ENCODE results near the gene SUCLG2. TPM values are rescaled to one million over a fixed set of nuclear protein-coding genes. Genes with fewer than 3 reads are reported as not detected.

Gene SUCLG2
- total RNA-seq, 1 experiment from 2014 or later: 38.5 TPM

DNA sequence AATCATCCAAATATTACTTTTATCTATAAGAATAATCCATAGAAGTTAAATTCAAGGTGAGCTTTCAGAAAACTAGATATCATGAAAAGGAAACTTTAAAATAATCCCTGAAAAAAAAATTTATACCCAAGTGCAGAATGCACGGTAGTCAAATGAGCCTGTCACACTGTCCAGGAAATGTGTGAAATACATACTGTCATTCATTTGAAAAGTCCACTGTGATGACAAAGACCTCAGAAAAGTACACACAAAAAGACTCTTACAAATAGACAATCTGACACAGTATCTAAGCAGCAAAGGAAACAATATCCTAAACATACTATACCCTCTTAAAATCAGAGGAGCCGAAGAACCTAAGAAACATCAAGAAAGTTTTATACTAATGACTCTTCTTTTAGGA, 29.7 kb downstream of the SUCLG2 start:
- H3K27me3 Mint-ChIP-seq (ENCODE audit: low read depth): no peaks in the 10 kb centered on the region
- no peak overlapping the region for H3K4me2 ChIP-seq (ENCODE audit: insufficient read depth, insufficient read length, low read length)
- no peaks in the 10 kb centered on the region for H3K79me1 ChIP-seq (ENCODE audit: insufficient read depth, low read depth, low read length, poor library complexity, severe bottlenecking)
- H4K8ac ChIP-seq (replicated peaks; ENCODE audit: insufficient read length, low read depth, low read length): no peak overlapping the region
- no peaks in the 10 kb centered on the region for H3K79me2 ChIP-seq (ENCODE audit: insufficient read depth, low read length)
- peaks cover 7 to 17% (median 8%) of the 10 kb centered on the region in 3 experiments for H3K36me3 Mint-ChIP-seq (ENCODE audit: insufficient read depth in 1 of 3, low read depth in 3 of 3)
- no peak overlapping the region for H2BK12ac ChIP-seq (ENCODE audit: insufficient read length, low read depth, low read length)
- H3K4me1 ChIP-seq (ENCODE audit: insufficient read depth, low read length): no peaks in the 10 kb centered on the region; the same call in 1 of the 2 replicates
- no peaks in the 10 kb centered on the region for H4K20me1 ChIP-seq (ENCODE audit: control insufficient read depth, insufficient read depth, insufficient read length)
- H3K27ac ChIP-seq (ENCODE audit: insufficient read length, low read depth, low read length): no peak overlapping the region
- no peak overlapping the region for H3T11ph ChIP-seq (ENCODE audit: low read length)
- H3K23ac ChIP-seq (ENCODE audit: insufficient read length, low read depth, low read length): no peak overlapping the region
- H3K56ac ChIP-seq (ENCODE audit: insufficient read length, low read depth, low read length): no peak overlapping the region
- no peak for TF ChIP-seq CTCF (conservative IDR thresholded peaks at IDR 0.05)
- H3K27ac Mint-ChIP-seq: no peak overlapping the region
- no peak overlapping the region for H2BK15ac ChIP-seq (ENCODE audit: low read depth, low read length)
- no peaks in the 10 kb centered on the region for H3K23me2 ChIP-seq (ENCODE audit: insufficient read length, low read depth, low read length, poor library complexity, severe bottlenecking)
- no peak overlapping the region for H2AK5ac ChIP-seq (ENCODE audit: insufficient read length, low read length)
- no peak overlapping the region for H3K9ac ChIP-seq (ENCODE audit: extremely low read depth, insufficient read length, low read length)
- DNase-seq: no peak
- no peak overlapping the region for H3K18ac ChIP-seq (ENCODE audit: insufficient read length, low read depth, low read length)
- no peak overlapping the region for H4K5ac ChIP-seq (ENCODE audit: insufficient read length, low read depth, low read length)
- no peak overlapping the region for H4K91ac ChIP-seq (ENCODE audit: insufficient read length, low read depth, low read length)
- H3K4me1 Mint-ChIP-seq: peaks cover 12 to 15% of the 10 kb centered on the region in 2 experiments
- no peak overlapping the region for H3K14ac ChIP-seq (ENCODE audit: insufficient read depth, low read length)
- H2AFZ ChIP-seq (ENCODE audit: low read length): no peak overlapping the region
- no peaks in the 10 kb centered on the region for H3K27me3 ChIP-seq (ENCODE audit: insufficient read depth, low read length)
- no peak overlapping the region for H2BK20ac ChIP-seq (ENCODE audit: low read depth, low read length, poor library complexity, severe bottlenecking)
- no peaks in the 10 kb centered on the region for H3K9me3 ChIP-seq (ENCODE audit: control insufficient read depth, low read depth, low read length)
- H3K4ac ChIP-seq (ENCODE audit: low read depth, low read length): no peak overlapping the region
- H3K9me3 Mint-ChIP-seq: no peaks in the 10 kb centered on the region
- H3K4me3 Mint-ChIP-seq: no peak overlapping the region
- WGBS (ENCODE audit: extremely low coverage, insufficient read length, low lambda C conversion rate): no CpG with 5 or more reads among the region's 2 CpGs
- H2BK5ac ChIP-seq (ENCODE audit: insufficient read length, low read length): no peak overlapping the region
- H2BK120ac ChIP-seq (ENCODE audit: low read depth, low read length, poor library complexity, severe bottlenecking): no peak overlapping the region

Measured in H9 (cell line).